Lung (tissue), 12 donors: ENCODE results near the gene CEP128. TPM values are rescaled to one million over a fixed set of nuclear protein-coding genes. Genes with fewer than 3 reads are reported as not detected.

Source experiments
- ATAC-seq: fragments of 200-7000 bp; cut with Tn5 transposase; one replicate; pipeline ENCODE4 v1.9.1; 2020; ENCODE audit warnings: moderate number of reproducible peaks; ENCODE audit not compliant: insufficient read depth, low FRiP score
- DNase-seq, 3 donors: peaks; one replicate each; pipeline ENCODE4 v3.0.0-alpha.2; 2013 to 2017
- H3K27ac ChIP-seq, 2 donors: one replicate each; pipeline ENCODE4 v1.5.1; 2013; ENCODE audit warnings: mild to moderate bottlenecking in 2 of 2, moderate library complexity in 2 of 2, control low read depth in 1 of 2, inconsistent platforms in 1 of 2, low read depth in 1 of 2, low read length in 1 of 2
- H3K27me3 ChIP-seq, 3 donors: one replicate each; pipeline ENCODE4 v1.5.1; 2013; ENCODE audit warnings: low read length in 2 of 3; ENCODE audit not compliant: control insufficient read depth in 3 of 3, insufficient read depth in 3 of 3
- H3K36me3 ChIP-seq, 4 donors: one replicate each; pipeline ENCODE4 v1.5.1; 2013; ENCODE audit warnings: low read length in 4 of 4, mild to moderate bottlenecking in 1 of 4, moderate library complexity in 1 of 4; ENCODE audit not compliant: control insufficient read depth in 4 of 4, insufficient read depth in 4 of 4
- H3K4me1 ChIP-seq, 5 donors: one replicate each; pipeline ENCODE4 v1.5.1; 2013; ENCODE audit warnings: low read length in 5 of 5, mild to moderate bottlenecking in 2 of 5, moderate library complexity in 1 of 5; ENCODE audit not compliant: control insufficient read depth in 5 of 5, insufficient read depth in 5 of 5
- H3K4me3 ChIP-seq: one replicate; pipeline ENCODE4 v1.5.1; 2013; ENCODE audit warnings: mild to moderate bottlenecking, control low read depth, moderate library complexity
- H3K9ac ChIP-seq, 2 donors: one replicate each; pipeline ENCODE4 v1.5.1; 2013; ENCODE audit warnings: low read length in 2 of 2, control low read depth in 1 of 2; ENCODE audit not compliant: insufficient read depth in 1 of 2
- H3K9me3 ChIP-seq, 4 donors: one replicate each; pipeline ENCODE4 v1.5.1; 2013; ENCODE audit warnings: low read length in 3 of 4, mild to moderate bottlenecking in 1 of 4, moderate library complexity in 1 of 4; ENCODE audit not compliant: control insufficient read depth in 4 of 4, insufficient read depth in 3 of 4
- WGBS, 2 donors: extraction: QIAGEN DNeasy Blood & Tissue Kit; methylation state at CpG; one replicate each; pipeline ENCODE4 v1.1.7; 2013; 5-methylcytosine and 5-hydroxymethylcytosine counted together
- polyA plus RNA-seq, 2 donors: library from polyadenylated mRNA; stranded (reverse); fragments of 200-250 nt; gene quantifications; one replicate each; pipeline ENCODE4 v1.2.1, GENCODE V29; 2013
- total RNA-seq, 2 donors: library from RNA; depleted of rRNA in 1 of 2; stranded (reverse); fragments of >200 nt in 1 of 2; gene quantifications; one replicate each; pipeline ENCODE4 v1.2.1, GENCODE V29; 2014 to 2021
- TF ChIP-seq, protein P1 (sequence below): IDR thresholded peaks from 2 replicates; pipeline ENCODE4 v1.5.1; 2012; ENCODE audit warnings: mild to moderate bottlenecking; ENCODE audit errors: control extremely low read depth, extremely low read depth
- donor health status: control.
- donor health status: control.
- donor health status: Bipolar disorder and iron deficiency.
- donor health status: healthy.
- donor health status: DM: yes; HTN: yes; CAD: no.

Gene CEP128
- total and polyA plus RNA-seq, 4 donors = 1.1 to 12.0 (median 6.2) TPM

DNA sequence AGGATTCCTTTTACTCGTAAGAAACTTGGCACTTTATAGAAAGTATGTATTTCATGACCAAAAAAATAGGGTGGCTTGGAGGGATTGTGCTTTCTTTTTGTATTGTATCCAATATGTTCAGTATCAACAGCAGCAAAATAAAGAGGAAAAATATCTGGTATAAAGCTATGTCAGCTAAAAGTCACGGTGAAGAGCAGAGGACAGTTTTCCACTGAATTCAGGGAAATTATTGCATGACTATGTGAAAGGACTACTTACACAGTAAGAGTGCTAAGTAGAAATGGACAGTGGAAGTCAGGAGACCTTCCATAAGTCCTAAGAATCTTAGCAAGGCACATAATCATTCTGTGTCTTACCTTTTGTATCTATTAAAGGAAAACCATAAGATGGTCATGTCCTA is 33.1 kb upstream of the CEP128 start:
- TF ChIP-seq, protein P1, sequence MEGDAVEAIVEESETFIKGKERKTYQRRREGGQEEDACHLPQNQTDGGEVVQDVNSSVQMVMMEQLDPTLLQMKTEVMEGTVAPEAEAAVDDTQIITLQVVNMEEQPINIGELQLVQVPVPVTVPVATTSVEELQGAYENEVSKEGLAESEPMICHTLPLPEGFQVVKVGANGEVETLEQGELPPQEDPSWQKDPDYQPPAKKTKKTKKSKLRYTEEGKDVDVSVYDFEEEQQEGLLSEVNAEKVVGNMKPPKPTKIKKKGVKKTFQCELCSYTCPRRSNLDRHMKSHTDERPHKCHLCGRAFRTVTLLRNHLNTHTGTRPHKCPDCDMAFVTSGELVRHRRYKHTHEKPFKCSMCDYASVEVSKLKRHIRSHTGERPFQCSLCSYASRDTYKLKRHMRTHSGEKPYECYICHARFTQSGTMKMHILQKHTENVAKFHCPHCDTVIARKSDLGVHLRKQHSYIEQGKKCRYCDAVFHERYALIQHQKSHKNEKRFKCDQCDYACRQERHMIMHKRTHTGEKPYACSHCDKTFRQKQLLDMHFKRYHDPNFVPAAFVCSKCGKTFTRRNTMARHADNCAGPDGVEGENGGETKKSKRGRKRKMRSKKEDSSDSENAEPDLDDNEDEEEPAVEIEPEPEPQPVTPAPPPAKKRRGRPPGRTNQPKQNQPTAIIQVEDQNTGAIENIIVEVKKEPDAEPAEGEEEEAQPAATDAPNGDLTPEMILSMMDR = no peak
- no peak for ATAC-seq
- H3K27me3 ChIP-seq = peaks cover 0 to 3% (median 2%) of the 10 kb centered on the region in 3 donors
- H3K9me3 ChIP-seq = no peaks in the 10 kb centered on the region
- no peak overlapping the region for H3K9ac ChIP-seq
- no peak overlapping the region for H3K27ac ChIP-seq
- no peak for DNase-seq
- no peaks in the 10 kb centered on the region for H3K36me3 ChIP-seq
- H3K4me1 ChIP-seq = peaks cover 0 to 14% (median 0%) of the 10 kb centered on the region in 5 donors
- no peak overlapping the region for H3K4me3 ChIP-seq
- 79 to 88% methylated on average over 2 of the region's 2 CpGs for WGBS, 2 donors

DNA sequence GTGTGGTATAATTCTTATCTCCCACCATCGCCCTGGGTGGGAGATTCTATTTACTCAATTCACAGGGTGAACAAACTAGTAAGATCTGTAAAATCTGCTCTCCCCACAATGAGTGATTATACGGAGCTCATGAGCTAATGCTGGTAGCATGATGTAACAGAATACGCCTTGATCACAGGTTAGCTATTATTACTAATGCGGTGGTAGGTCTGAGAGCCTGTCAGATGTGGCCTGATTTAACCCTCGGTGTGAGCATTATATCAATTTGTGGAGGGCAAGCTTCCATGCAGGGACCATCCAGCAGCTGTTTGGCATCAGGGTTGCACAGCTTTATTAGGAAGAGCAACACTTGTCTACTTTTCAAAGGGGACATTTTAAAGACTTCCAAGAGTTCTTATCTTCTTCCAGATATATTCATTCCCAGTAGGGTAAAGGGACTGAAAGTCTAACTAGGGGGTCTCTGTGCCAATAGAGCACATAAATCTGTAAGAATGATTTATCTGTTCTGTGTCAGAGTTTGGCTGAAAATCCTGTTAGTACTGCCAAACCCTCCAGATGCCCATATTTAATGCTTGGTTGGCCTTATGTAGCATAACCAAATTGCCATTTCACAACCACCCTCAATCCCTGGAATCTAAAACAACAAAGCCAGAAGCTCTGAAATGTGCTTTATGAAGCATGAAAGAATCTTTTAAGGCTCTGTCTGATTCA is 32.5 kb upstream of the CEP128 start:
- no peak for ATAC-seq
- H3K27ac ChIP-seq = no peak overlapping the region

DNA sequence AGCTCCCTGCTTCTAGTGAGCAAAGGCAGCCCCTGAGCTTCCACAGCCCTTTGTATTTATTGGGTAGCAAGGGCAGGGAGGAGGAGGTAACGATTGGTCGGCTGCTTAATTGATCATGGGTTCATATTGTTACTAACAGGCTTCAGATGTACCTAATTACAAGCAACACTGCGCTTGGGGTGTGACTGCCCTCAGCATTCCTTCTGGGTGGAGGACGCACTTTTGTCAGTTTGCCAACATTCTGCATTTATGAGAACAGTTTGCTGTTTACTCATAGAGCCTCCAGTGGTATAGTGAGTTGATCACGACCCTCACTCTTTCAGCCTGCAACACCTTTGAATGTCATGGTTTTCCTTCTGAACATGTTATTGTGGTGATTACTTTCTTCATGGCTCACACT is 23.5 kb upstream of the CEP128 start:
- ATAC-seq = no peak
- Histone ChIP-seq H3K9me3 (no peaks in the 10 kb centered on the region), H3K9ac (no peak overlapping the region), H3K4me3 (no peak overlapping the region), H3K27ac (no peak overlapping the region), H3K36me3 (no peaks in the 10 kb centered on the region), H3K27me3 (peaks cover 0 to 3% (median 0%) of the 10 kb centered on the region in 3 donors), H3K4me1 (no peaks in the 10 kb centered on the region)
- 70 to 73% methylated on average over 5 of the region's 5 CpGs for WGBS, 2 donors
- TF ChIP-seq, protein P1 = no peak
- no peak for DNase-seq

More for the DNA sequence above, 32.5 kb upstream of the CEP128 start:
- WGBS, 2 donors = 65 to 88% methylated on average over 5 of the region's 5 CpGs
- H3K9me3 ChIP-seq = no peaks in the 10 kb centered on the region
- H3K4me3 ChIP-seq = no peak overlapping the region
- no peaks in the 10 kb centered on the region for H3K36me3 ChIP-seq
- H3K4me1 ChIP-seq = peaks cover 0 to 14% (median 0%) of the 10 kb centered on the region in 5 donors
- H3K27me3 ChIP-seq = peaks cover 0 to 3% (median 2%) of the 10 kb centered on the region in 3 donors
- no peak overlapping the region for H3K9ac ChIP-seq
- peak in 2 of 3 donors; percentile 59 to 61 for DNase-seq
- TF ChIP-seq, protein P1 = no peak
